Measurements from ENCODE around the gene STK36.

The STK36 gene

GRCh38 chr2:218720048-218721041 lies 48.5 kb downstream of the STK36 start:
- no peak overlapping the region for H3K4me3 ChIP-seq (replicated peaks; ENCODE audit: low read depth, low read length)
- DNase-seq (ENCODE audit: extremely low read depth, insufficient read length): no peak
- TF ChIP-seq CTCF (IDR thresholded peaks at IDR 0.05; ENCODE audit: insufficient read depth, low read length, poor library complexity, severe bottlenecking): no peak
- no peaks in the 10 kb centered on the region for H3K27me3 ChIP-seq (replicated peaks; ENCODE audit: control insufficient read depth, insufficient read depth, low read length)
- no peaks in the 10 kb centered on the region; the same call in 1 of the 2 replicates for H3K36me3 ChIP-seq (ENCODE audit: control insufficient read depth, insufficient read depth, low read length)

- TF ChIP-seq CTCF (IDR thresholded peaks at IDR 0.05; ENCODE audit: insufficient read depth, low read length, poor library complexity, severe bottlenecking): no peak
- Histone ChIP-seq H3K36me3 (ENCODE audit: control insufficient read depth, insufficient read depth, low read length) (no peaks in the 10 kb centered on the region; the same call in 1 of the 2 replicates), H3K4me3 (replicated peaks; ENCODE audit: low read depth, low read length) (no peak overlapping the region), H3K27me3 (replicated peaks; ENCODE audit: control insufficient read depth, insufficient read depth, low read length) (no peaks in the 10 kb centered on the region)
- DNase-seq (ENCODE audit: extremely low read depth, insufficient read length): no peak
Observed at GRCh38 chr2:218721488-218721887, 49.6 kb downstream of the STK36 start.

- no peak for TF ChIP-seq CTCF (IDR thresholded peaks at IDR 0.05; ENCODE audit: insufficient read depth, low read length, poor library complexity, severe bottlenecking)
Observed at GRCh38 chr2:218721934-218722333, 50.0 kb downstream of the STK36 start.

GRCh38 chr2:218722419-218722818 lies 50.5 kb downstream of the STK36 start:
- DNase-seq (ENCODE audit: extremely low read depth, insufficient read length): no peak
- TF ChIP-seq CTCF (IDR thresholded peaks at IDR 0.05; ENCODE audit: insufficient read depth, low read length, poor library complexity, severe bottlenecking): no peak
- Histone ChIP-seq H3K4me3 (replicated peaks; ENCODE audit: low read depth, low read length) (no peak overlapping the region), H3K27me3 (replicated peaks; ENCODE audit: control insufficient read depth, insufficient read depth, low read length) (no peaks in the 10 kb centered on the region), H3K36me3 (ENCODE audit: control insufficient read depth, insufficient read depth, low read length) (no peaks in the 10 kb centered on the region; the same call in 1 of the 2 replicates)

More at GRCh38 chr2:218721934-218722333, 50.0 kb downstream of the STK36 start:
- no peak overlapping the region for H3K4me3 ChIP-seq (replicated peaks; ENCODE audit: low read depth, low read length)
- DNase-seq (ENCODE audit: extremely low read depth, insufficient read length): no peak
- H3K36me3 ChIP-seq (ENCODE audit: control insufficient read depth, insufficient read depth, low read length): no peaks in the 10 kb centered on the region; the same call in 1 of the 2 replicates
- no peaks in the 10 kb centered on the region for H3K27me3 ChIP-seq (replicated peaks; ENCODE audit: control insufficient read depth, insufficient read depth, low read length)

- no peak overlapping the region for H3K4me3 ChIP-seq (replicated peaks; ENCODE audit: low read depth, low read length)
- TF ChIP-seq CTCF (IDR thresholded peaks at IDR 0.05; ENCODE audit: insufficient read depth, low read length, poor library complexity, severe bottlenecking): no peak
- no peaks in the 10 kb centered on the region; the same call in 1 of the 2 replicates for H3K36me3 ChIP-seq (ENCODE audit: control insufficient read depth, insufficient read depth, low read length)
- H3K27me3 ChIP-seq (replicated peaks; ENCODE audit: control insufficient read depth, insufficient read depth, low read length): no peaks in the 10 kb centered on the region
- DNase-seq (ENCODE audit: extremely low read depth, insufficient read length): no peak
Observed at GRCh38 chr2:218722876-218723785, 51.2 kb downstream of the STK36 start.
